HG03520 (cell line): ENCODE measurements around the gene FAM210B.
"Not testable (repeated sequence)": the region's sequence is repeated elsewhere in the genome, so short reads cannot be mapped to it uniquely, and the experiment has no call there.

Source experiments
- ATAC-seq: cut with Tn5 transposase; IDR thresholded peaks from one replicate; pipeline ENCODE4 v1.9.1; 2021; ENCODE audit warnings: mild to moderate bottlenecking, moderate library complexity; ENCODE audit not compliant: unreplicated experiment

FAM210B gene

GRCh38 chr20:56360133-56360907 is 1.5 kb downstream of the FAM210B start:
- no peak for ATAC-seq

DNA sequence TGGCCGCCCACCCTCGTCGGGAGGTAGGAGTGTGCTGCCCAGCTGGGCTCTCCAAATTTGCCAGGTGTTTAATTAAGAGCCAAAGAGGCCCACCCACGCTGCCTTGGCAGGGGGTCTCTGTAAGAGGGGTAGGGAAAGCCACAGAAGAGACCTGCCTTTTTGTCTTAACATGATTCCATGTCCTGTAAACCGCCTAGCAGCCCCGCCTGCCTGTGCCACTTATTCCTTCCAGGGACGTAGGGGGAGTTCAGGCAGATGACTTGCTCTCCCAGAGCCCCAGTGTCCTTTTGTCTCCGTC is 2.1 kb downstream of the FAM210B start:
- ATAC-seq: no peak

DNA sequence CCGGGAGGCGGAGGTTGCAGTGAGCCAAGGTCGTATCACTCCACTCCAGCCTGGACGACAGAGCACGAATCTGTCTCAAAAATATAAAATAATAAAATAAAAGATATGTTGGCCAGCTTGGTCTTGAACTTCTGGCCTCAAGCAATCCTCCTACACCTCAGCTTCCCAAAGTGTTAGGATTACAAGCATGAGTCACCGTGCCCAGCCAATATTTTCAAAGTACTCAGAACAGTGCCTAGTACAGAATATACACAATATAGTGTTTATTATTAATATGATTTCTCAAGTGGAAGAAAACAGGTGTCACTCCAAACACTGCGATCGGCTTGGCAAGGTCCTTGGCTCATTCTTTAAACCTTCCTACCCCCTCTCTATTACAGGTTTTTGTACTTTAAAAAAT is 3.1 kb downstream of the FAM210B start:
- no peak for ATAC-seq

- no peak for ATAC-seq
Observed at GRCh38 chr20:56362833-56363413, 4.1 kb downstream of the FAM210B start.

DNA sequence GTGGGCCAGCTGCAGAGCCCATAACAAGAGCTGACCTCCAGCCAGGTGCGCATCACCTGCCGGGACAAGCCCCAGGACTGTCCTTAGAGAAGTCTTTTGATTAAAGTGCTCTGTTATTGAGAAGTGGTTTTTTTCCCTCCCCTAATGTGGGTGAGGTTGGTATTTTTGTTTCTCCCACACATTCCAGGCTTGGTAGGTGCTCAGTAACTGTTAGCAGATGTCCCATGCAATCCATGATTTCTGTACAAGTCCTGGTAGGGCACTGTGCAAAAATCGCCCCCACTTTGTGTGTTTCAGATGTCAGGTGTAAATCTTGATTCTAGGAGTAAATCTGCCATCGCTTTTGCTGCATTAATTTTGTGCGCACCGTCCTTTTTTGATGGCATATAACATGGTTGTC is 4.7 kb downstream of the FAM210B start:
- ATAC-seq: no peak

DNA sequence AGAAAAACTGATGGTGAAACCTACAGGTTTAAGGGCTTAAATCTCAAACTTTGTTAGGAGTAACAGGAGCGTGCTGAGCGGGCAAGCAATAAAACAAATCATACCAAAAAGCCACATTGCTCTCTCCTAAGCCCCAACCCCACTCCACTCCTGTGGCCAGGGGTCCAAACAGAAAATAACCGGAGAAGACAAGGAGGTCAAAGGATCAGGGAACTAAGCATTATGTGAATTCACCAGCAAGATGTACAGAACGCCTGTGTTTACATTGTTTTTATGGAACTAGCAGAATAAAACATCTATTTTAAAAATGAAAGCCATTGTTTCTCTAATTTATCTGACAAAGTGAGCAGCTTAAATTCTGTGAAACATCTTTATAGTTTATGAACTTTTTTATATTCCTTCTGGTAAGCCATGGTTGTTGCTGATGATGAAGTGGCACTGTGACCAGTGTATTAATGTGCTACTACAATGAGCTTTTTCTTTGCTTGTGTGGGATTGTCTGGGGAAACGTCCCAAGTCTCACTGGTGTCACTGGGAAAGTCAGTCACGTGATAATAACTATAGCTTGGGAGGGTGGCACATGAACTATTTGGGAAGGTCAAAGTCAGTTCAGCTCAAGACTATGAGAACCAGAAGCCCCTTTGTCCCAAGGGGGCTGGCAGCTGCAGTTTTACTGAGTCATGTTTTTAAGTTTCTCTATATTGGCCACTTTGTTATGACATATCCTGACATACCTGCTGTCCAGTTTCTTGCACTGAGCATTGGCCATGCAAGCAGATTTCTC is 9.8 kb downstream of the FAM210B start:
- no peak for ATAC-seq

GRCh38 chr20:56369179-56369578 is 10.4 kb downstream of the FAM210B start:
- no peak for ATAC-seq

- no peak for ATAC-seq
Observed at GRCh38 chr20:56371977-56372376, 13.2 kb downstream of the FAM210B start.

- no peak for ATAC-seq
Observed at GRCh38 chr20:56372850-56373249, 14.1 kb downstream of the FAM210B start.

DNA sequence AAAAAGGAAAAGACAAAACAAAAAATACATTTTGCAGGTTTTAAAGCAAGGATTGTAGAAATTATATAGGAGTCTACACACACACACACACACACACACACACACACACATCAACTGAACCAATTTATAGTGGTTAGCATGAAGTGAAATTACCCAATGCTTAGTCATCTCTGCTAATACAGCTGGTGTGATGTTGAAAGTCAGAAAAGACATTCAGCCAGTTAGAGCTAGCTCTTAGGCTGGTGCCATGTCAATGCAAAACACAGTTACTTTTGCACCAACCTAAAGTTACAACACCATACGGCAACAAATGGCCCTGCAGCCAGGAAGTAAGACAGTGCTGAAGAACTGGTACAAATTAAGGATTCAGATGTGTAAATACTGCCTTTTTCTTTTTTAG is 15.2 kb downstream of the FAM210B start:
- peak; percentile 48 for ATAC-seq

DNA sequence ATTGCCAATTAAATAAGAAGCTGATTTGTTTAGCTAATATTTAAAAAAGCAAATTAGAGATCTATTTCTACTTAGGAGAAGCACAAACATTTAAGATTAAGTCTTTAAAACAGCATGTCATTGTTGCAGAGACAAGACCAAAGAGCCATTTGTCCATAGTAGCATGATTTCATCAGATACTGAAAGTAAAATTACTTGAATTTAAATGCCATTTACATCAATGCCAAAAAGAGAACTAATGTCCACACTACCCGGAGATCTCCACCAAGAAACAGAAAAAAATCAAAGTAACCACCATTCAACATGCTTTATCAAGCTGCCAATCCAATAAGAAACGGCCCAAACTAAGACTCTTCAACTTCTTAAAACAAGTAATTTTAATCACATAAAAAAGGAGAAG is 17.6 kb downstream of the FAM210B start:
- ATAC-seq: no peak

DNA sequence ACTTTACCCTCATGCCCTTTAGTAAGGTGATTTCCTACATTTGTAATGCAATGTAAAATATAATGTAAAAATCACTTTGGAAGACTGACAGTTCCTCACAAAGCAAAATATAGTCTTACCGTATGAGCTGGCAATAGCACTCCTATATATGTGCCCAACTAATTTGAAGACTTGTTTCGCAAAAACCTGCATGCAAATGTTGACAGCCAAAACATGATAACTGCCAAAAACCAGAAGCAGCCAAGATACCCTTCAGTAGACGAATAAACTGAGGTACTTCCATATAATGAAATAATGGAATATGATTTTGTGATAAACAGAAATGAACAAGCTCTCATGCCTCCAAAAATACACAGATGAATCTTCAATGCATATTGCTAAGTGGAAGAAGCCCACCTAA is 19.6 kb downstream of the FAM210B start:
- ATAC-seq: no peak

GRCh38 chr20:56380375-56380774 is 21.6 kb downstream of the FAM210B start:
- ATAC-seq: no peak

DNA sequence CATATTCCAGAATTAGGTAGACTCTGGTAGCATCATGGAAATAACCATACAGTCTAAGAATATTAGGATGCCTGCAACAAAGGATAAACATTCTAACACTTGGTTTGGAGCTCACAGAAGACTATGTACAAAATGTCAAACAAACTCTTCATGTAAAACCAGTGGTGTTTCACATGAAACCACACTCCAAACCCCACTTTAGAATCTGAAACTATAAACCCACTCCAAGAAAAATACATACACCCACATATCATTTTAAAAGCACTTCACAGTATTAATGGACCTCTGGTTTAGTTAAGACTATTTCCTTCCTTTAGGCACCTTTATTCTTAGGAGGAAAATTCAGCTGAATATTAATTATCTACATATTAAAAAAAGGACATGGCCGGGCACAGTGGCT is 22.7 kb downstream of the FAM210B start:
- no peak for ATAC-seq

DNA sequence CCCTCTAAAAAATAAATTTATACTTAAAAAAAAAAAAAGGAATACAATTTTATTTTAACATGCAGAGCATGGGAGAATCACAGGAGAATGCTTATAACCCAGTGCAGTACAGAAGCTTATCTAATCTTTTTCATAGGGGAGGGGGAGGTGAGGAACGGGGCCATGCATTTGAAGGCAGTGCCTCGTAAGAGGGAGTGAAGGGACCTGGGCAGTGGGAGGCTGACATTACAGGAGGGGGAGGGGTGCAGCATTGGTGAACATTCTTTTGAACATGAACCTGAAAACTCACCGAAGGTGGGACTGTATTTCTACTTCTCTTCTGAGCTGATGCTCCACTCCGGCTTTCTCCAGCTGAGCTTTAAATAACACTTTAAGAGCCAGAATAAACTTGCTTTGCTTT is 23.9 kb downstream of the FAM210B start:
- no peak for ATAC-seq

DNA sequence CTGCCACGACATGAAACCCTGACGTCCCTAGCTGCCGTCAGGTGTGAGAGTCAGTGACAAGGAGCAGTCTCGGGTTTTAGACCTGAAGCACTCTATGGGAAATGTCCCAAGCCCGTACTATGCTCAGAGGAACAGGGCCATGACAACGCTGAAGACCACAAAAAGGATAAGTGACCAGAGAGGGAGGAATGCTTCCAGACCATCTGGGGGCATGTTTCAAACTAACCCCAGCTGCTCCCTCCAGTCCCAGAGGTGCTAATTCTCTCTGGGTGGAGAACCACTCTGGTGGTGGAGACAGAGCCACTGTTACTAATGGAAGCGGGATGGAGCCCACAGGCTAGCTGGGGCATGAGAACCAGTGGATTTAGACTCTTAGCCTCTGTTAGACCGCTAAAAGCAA is 24.6 kb downstream of the FAM210B start:
- ATAC-seq: no peak

DNA sequence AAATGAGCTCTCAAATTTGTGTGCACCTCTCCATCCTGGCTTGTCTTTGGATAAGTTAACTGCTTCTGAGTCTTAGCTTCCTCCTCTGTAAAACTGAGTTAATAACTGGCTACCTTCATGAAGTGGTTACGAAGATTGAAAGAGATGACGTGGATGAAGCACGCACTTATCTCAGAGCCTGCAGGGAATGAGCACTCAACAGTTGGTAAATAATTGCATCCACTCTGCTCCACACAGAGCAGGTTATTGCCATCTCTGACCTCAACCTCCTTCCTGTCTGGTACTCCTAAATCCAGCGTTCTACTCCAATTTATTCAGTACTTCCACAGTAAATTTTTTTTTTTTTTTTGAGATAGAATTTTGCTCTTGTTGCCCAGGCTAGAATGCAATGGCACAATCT is 26.4 kb downstream of the FAM210B start:
- no peak for ATAC-seq

DNA sequence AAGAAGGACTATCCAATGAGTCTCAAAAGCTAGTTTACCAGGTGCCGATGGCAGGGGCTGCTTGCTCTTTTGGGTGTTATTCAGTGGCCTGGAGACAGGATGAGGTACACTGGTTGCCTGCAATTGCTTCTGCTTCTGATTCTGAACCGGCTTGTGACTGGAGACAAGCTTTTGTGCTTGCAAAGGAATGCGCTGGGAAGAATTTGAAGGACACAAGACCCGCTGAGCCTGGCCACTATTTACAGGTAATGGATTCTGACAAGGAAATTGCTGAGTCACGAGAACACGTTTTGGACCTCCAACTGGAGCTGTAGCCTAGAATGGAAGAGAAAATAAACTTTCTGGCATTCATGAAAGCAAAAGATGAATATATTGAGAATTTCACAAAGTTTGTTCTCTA is 27.4 kb downstream of the FAM210B start:
- no peak for ATAC-seq

GRCh38 chr20:56388882-56389281 is 30.1 kb downstream of the FAM210B start:
- no peak for ATAC-seq

- ATAC-seq: no peak
Observed at GRCh38 chr20:56389807-56390206, 31.0 kb downstream of the FAM210B start.

DNA sequence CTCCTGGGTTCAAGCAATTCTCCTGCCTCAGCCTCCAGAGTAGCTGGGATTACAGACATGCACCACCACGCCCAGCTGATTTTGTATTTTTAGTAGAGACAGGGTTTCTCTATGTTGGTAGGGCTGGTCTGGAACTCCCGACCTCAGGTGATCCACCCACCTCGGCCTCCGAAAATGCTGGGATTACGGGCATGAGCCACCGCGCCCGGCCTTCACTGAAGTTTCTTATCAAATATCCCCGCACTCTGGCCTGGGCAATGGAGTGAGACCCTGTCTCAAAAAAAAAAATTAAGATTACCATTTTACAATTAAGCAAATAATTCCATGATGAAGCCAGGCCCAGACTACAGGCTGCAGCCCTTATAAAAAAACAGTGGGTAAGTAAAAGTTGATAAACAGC is 31.6 kb downstream of the FAM210B start:
- not testable (repeated sequence) for ATAC-seq

DNA sequence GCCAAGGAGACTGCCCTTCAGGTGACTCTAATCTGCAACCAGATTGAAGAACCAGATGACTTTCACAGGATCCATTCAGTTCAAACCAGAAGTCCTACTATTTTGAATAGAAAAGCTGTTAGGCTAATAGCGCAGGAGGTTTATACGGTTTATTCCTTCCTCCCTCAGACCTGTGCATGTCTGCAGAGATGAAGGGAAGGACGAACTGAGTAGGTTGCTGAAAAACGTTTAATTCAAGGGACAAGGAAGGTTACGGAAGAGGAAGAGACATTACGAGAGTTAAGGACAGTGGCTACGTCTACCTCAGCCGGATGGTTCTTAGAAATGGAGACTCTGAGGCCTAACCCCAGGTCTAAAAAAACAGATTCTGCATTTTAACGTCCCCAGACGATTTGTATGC is 32.3 kb downstream of the FAM210B start:
- ATAC-seq: no peak
